Measurements from ENCODE around the gene EFCC1. TPM values are rescaled to one million over a fixed set of nuclear protein-coding genes. Genes with fewer than 3 reads are reported as not detected.
"Not testable (repeated sequence)": the region's sequence is repeated elsewhere in the genome, so short reads cannot be mapped to it uniquely, and the experiment has no call there.

The EFCC1 gene
- total and polyA plus RNA-seq, 9 donors, result 0.61 to 2.0 (median 0.79) TPM

DNA sequence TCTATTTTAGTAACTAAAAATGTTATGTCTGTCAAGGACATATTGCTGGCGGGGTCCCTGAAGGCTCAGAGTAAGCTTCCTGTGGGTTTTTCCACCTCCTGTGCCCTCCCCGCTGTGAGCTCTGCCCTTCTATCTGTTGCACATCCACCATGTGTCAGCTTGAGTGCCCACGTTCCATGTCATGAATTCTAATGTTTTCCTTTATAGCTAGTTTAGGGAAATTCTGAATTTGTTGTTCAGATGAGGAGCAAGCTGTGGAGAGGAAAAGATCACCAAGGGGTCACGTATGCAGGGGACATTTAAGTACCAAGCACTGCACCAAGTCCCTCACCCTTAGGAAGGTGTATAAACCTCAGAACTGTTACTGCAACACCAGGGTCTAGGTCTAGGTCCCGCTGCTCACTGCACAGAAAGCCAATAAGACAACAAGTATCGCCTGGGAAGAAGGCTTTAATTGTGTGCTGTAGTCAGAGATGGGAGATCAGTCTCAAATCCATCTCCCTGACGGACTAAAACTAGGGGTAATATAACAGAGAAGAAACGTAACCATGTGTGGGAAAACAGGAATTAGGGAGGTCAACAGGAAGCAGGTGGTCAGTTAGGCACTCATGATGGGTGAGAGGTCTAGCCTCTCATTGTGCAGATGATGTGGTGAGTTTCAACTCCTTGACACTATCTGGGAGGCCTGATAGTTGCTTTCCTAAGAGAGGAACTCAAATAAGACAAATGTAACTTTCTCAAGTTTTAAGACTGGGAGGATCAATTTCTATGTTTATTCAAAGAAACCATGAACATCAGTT lies 69.2 kb downstream of the EFCC1 start:
- H3K4me1 ChIP-seq (ENCODE audit: control insufficient read depth, insufficient read depth, low read length), result peaks cover 2% of the 10 kb centered on the region
- no peak overlapping the region for H3K27ac ChIP-seq (ENCODE audit: low read length)
- no peaks in the 10 kb centered on the region for H3K9me3 ChIP-seq (replicated peaks; ENCODE audit: control insufficient read depth, low read depth, low read length)
- H3K4me3 ChIP-seq (ENCODE audit: low read length), result no peak overlapping the region
- H3K36me3 ChIP-seq (ENCODE audit: control insufficient read depth, insufficient read depth, low read length), result no peaks in the 10 kb centered on the region
- no peak for DNase-seq
- 62% methylated on average over 2 of the region's 8 CpGs for WGBS (ENCODE audit: insufficient coverage)
- H3K27me3 ChIP-seq (ENCODE audit: control insufficient read depth, insufficient read depth, low read length), result no peaks in the 10 kb centered on the region

GRCh38 chr3:129077222-129077621 lies 76.1 kb downstream of the EFCC1 start:
- WGBS (ENCODE audit: insufficient coverage), result 84% methylated on average over 7 of the region's 7 CpGs
- Histone ChIP-seq H3K4me1 (ENCODE audit: control insufficient read depth, insufficient read depth, low read length) (no peaks in the 10 kb centered on the region), H3K27ac (ENCODE audit: low read length) (no peak overlapping the region), H3K9me3 (replicated peaks; ENCODE audit: control insufficient read depth, low read depth, low read length) (no peaks in the 10 kb centered on the region), H3K27me3 (ENCODE audit: control insufficient read depth, insufficient read depth, low read length) (peaks cover 2% of the 10 kb centered on the region), H3K4me3 (ENCODE audit: low read length) (no peak overlapping the region), H3K36me3 (ENCODE audit: control insufficient read depth, insufficient read depth, low read length) (no peaks in the 10 kb centered on the region)
- DNase-seq, result no peak

DNA sequence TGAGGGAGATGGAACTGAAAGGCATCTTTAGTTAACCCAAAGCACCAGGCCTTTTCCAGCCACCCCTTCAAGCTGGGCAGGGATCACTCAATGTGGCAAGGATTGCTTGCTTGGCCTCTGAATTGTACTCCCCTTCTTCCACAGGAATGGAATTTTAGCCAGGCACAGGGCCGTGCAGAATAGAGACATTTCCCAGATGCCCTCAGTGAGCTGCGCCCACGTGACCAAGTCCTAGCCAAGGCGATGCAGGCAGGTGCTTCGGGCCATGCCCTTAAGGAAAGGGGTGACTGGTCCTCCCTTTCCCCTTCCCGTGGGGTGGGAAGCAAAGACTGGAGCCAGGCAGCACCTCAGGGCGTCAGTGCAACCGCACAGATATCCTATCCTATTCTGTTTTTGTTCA lies 77.4 kb downstream of the EFCC1 start:
- H3K27me3 ChIP-seq (ENCODE audit: control insufficient read depth, insufficient read depth, low read length), result peaks cover 2% of the 10 kb centered on the region
- H3K9me3 ChIP-seq (replicated peaks; ENCODE audit: control insufficient read depth, low read depth, low read length), result no peaks in the 10 kb centered on the region
- H3K36me3 ChIP-seq (ENCODE audit: control insufficient read depth, insufficient read depth, low read length), result no peaks in the 10 kb centered on the region
- no peak for DNase-seq
- H3K4me3 ChIP-seq (ENCODE audit: low read length), result no peak overlapping the region
- WGBS (ENCODE audit: insufficient coverage), result 49% methylated on average over 5 of the region's 8 CpGs
- no peaks in the 10 kb centered on the region for H3K4me1 ChIP-seq (ENCODE audit: control insufficient read depth, insufficient read depth, low read length)
- H3K27ac ChIP-seq (ENCODE audit: low read length), result no peak overlapping the region

DNA sequence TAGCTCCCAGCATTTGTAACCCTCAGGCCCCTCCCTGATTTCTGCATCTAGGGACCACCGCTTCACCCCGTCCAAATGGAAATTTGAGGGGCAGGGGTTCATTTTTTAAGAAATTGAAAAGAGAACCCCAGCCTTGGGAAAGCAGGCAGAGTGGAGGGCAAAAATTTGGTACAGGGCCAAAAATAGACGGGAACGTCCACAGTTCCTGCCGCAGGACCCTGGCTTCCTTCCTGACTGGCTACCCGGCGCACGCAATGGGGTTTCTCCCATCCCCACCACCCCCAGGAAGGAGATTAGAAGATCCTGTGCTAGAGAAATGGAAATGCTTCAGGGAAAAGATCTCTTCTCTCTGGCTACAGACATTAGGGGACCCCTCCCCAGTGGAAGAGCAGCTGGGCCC lies 80.4 kb downstream of the EFCC1 start:
- no peaks in the 10 kb centered on the region for H3K9me3 ChIP-seq (replicated peaks; ENCODE audit: control insufficient read depth, low read depth, low read length)
- no CpG with 5 or more reads among the region's 8 CpGs for WGBS (ENCODE audit: insufficient coverage)

DNA sequence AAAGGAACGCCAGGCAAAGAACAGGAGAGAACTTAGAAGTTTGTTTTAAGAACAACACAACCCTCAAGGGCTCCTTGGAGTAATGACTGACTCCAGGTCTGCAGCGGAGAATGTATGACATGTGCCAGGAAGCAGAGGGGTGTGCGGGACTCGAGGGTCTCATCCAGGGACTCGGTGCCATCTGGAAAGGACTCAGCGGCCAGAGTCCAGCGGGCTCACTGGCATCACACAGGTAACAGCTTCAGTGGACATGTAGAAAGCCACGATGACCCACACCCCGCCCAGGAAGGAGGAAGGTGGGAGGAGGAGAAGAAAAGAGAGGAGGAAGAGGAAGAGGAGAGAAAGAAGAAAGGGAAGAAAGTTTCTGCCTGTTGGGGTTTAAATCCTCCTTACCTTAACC lies 80.9 kb downstream of the EFCC1 start:
- H3K4me1 ChIP-seq (ENCODE audit: control insufficient read depth, insufficient read depth, low read length), result peaks cover 3% of the 10 kb centered on the region
- H3K36me3 ChIP-seq (ENCODE audit: control insufficient read depth, insufficient read depth, low read length), result no peaks in the 10 kb centered on the region
- peaks cover 2% of the 10 kb centered on the region for H3K27me3 ChIP-seq (ENCODE audit: control insufficient read depth, insufficient read depth, low read length)
- DNase-seq, result no peak
- H3K9me3 ChIP-seq (replicated peaks; ENCODE audit: control insufficient read depth, low read depth, low read length), result no peaks in the 10 kb centered on the region
- no peak overlapping the region for H3K4me3 ChIP-seq (ENCODE audit: low read length)
- WGBS (ENCODE audit: insufficient coverage), result 69% methylated on average over 6 of the region's 9 CpGs
- no peak overlapping the region for H3K27ac ChIP-seq (ENCODE audit: low read length)

More for the DNA sequence above, 80.4 kb downstream of the EFCC1 start:
- H3K4me3 ChIP-seq (ENCODE audit: low read length), result no peak overlapping the region
- DNase-seq, result no peak
- H3K4me1 ChIP-seq (ENCODE audit: control insufficient read depth, insufficient read depth, low read length), result no peaks in the 10 kb centered on the region
- peaks cover 2% of the 10 kb centered on the region for H3K27me3 ChIP-seq (ENCODE audit: control insufficient read depth, insufficient read depth, low read length)
- no peaks in the 10 kb centered on the region for H3K36me3 ChIP-seq (ENCODE audit: control insufficient read depth, insufficient read depth, low read length)
- no peak overlapping the region for H3K27ac ChIP-seq (ENCODE audit: low read length)

DNA sequence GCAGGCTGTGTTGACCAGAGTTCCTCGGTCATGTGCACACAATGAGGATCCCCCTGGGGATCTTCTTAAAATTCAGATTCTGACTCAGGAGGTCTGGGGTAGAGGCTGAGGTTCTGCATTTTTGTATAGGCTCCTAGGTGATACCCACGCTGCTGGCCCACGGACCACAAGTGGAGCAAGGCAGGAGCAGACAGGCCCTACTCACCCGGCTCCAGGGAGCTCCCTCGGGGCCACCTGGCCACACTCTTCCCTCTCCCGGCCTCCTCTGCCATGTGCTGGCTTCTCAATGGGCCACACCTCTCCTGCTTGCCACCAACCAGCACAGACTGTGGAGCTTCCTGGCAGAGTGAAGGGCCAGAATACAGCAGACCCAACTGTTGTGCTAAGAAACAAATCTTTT lies 83.4 kb downstream of the EFCC1 start:
- DNase-seq, result no peak
- H3K4me3 ChIP-seq (ENCODE audit: low read length), result no peak overlapping the region
- H3K9me3 ChIP-seq (replicated peaks; ENCODE audit: control insufficient read depth, low read depth, low read length), result no peaks in the 10 kb centered on the region
- no peaks in the 10 kb centered on the region for H3K36me3 ChIP-seq (ENCODE audit: control insufficient read depth, insufficient read depth, low read length)
- WGBS (ENCODE audit: insufficient coverage), result 82% methylated on average over 4 of the region's 6 CpGs
- no peak overlapping the region for H3K27ac ChIP-seq (ENCODE audit: low read length)
- H3K4me1 ChIP-seq (ENCODE audit: control insufficient read depth, insufficient read depth, low read length), result peaks cover 7% of the 10 kb centered on the region
- H3K27me3 ChIP-seq (ENCODE audit: control insufficient read depth, insufficient read depth, low read length), result peaks cover 2% of the 10 kb centered on the region

GRCh38 chr3:129085165-129085715 lies 84.1 kb downstream of the EFCC1 start:
- no peaks in the 10 kb centered on the region for H3K36me3 ChIP-seq (ENCODE audit: control insufficient read depth, insufficient read depth, low read length)
- no peak for DNase-seq
- H3K4me3 ChIP-seq (ENCODE audit: low read length), result no peak overlapping the region
- H3K9me3 ChIP-seq (replicated peaks; ENCODE audit: control insufficient read depth, low read depth, low read length), result no peaks in the 10 kb centered on the region
- H3K4me1 ChIP-seq (ENCODE audit: control insufficient read depth, insufficient read depth, low read length), result peaks cover 7% of the 10 kb centered on the region
- WGBS (ENCODE audit: insufficient coverage), result 88% methylated on average over 11 of the region's 12 CpGs
- H3K27ac ChIP-seq (ENCODE audit: low read length), result no peak overlapping the region
- peaks cover 2% of the 10 kb centered on the region for H3K27me3 ChIP-seq (ENCODE audit: control insufficient read depth, insufficient read depth, low read length)

- peaks cover 7% of the 10 kb centered on the region for H3K4me1 ChIP-seq (ENCODE audit: control insufficient read depth, insufficient read depth, low read length)
- DNase-seq, result no peak
- H3K4me3 ChIP-seq (ENCODE audit: low read length), result no peak overlapping the region
- H3K27ac ChIP-seq (ENCODE audit: low read length), result no peak overlapping the region
- no peaks in the 10 kb centered on the region for H3K36me3 ChIP-seq (ENCODE audit: control insufficient read depth, insufficient read depth, low read length)
- H3K9me3 ChIP-seq (replicated peaks; ENCODE audit: control insufficient read depth, low read depth, low read length), result no peaks in the 10 kb centered on the region
- WGBS (ENCODE audit: insufficient coverage), result 93% methylated on average over 4 of the region's 4 CpGs
- H3K27me3 ChIP-seq (ENCODE audit: control insufficient read depth, insufficient read depth, low read length), result peaks cover 2% of the 10 kb centered on the region
These were observed 84.7 kb downstream of the EFCC1 start for GRCh38 chr3:129085818-129086217.

DNA sequence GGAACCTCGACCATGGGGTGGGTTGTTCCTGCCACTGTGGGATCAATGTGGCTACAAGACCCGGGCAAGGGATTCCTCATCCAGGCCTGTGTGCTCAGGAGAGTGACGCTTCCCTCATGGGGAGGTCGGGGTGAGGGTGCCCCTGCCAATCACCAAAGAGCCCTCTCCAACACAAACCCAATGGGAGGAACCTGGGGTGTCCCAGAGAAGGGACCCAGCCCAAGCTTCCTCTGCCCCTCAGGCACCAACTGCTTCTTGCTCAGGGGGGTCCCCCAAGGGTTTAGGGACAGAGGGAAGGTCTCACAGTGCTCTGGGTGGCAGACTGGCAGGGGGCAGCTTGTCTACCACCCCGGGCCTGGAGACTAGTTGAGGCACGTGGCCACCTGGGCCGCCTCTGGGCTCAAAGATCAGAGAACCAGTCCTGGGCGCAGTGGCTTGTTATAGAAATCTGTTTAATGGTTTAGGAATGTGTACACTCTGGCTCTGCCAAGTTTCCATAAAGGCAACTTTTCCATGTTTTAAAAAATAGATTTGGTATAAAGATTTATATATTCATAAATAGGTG lies 86.1 kb downstream of the EFCC1 start:
- Histone ChIP-seq H3K4me1 (ENCODE audit: control insufficient read depth, insufficient read depth, low read length) (peaks cover 7% of the 10 kb centered on the region), H3K9me3 (replicated peaks; ENCODE audit: control insufficient read depth, low read depth, low read length) (no peaks in the 10 kb centered on the region), H3K27me3 (ENCODE audit: control insufficient read depth, insufficient read depth, low read length) (no peaks in the 10 kb centered on the region), H3K27ac (ENCODE audit: low read length) (peak overlapping the region; percentile 92), H3K36me3 (ENCODE audit: control insufficient read depth, insufficient read depth, low read length) (peaks cover under 1% of the 10 kb centered on the region), H3K4me3 (ENCODE audit: low read length) (no peak overlapping the region)
- 66% methylated on average over 4 of the region's 8 CpGs for WGBS (ENCODE audit: insufficient coverage)
- DNase-seq, result peak; percentile 85

- not testable (repeated sequence) for H3K27ac ChIP-seq (ENCODE audit: low read length); H3K27me3 ChIP-seq (ENCODE audit: control insufficient read depth, insufficient read depth, low read length); H3K4me1 ChIP-seq (ENCODE audit: control insufficient read depth, insufficient read depth, low read length); H3K36me3 ChIP-seq (ENCODE audit: control insufficient read depth, insufficient read depth, low read length); H3K9me3 ChIP-seq (replicated peaks; ENCODE audit: control insufficient read depth, low read depth, low read length); H3K4me3 ChIP-seq (ENCODE audit: low read length)
- WGBS (ENCODE audit: insufficient coverage), result no CpG with 5 or more reads among the region's 9 CpGs
- peak; percentile 80 for DNase-seq
These were observed 86.8 kb downstream of the EFCC1 start for GRCh38 chr3:129087904-129088303.

All from muscle of leg (tissue), 11 donors.